Amniotic epithelial cell (primary cell): ENCODE data around the gene PPIC.
A peak's percentile ranks its signal among the peaks of the same experiment; 100 is the strongest.

Experiments
- DNase-seq: peaks from one replicate; pipeline ENCODE4 v3.0.0-alpha.2; 2010; ENCODE audit warnings: low read depth

PPIC gene

DNA sequence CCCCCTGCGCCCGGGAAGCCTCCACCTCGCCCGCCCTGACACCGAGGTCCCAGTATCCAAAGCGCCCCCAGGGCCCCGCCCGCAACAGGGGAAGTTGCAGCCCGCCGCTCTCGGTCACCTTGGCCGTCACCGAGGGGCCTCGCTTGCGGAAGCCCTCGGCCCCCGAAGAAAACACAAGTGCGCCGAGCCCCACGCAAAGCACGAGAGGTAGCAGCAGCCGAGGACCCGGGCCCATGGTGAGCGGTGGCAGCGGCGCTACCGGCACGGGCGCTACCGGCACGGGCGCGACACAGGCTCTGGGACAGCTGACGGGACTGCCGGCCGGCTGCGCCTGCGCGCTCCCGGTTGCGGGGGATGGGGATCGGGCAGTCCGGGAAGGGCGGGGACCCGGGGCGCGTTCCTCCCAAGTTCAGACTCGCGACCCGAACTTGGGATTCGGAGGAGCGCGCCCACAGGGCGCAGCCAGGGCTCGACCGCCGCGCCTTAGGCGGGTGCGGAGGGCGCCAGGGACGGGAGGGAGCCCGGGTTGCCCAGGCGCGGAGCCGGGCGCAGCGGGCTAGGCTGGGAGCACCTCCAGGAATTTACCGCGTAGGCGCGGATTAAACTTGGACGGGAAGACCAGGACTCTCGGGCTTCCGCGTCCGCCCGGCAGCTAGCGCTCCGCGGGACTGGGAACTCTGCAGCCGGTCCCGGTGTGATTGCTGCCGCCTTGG lies at the start of gene PPIC:
Gene PPIC, minus strand, starts transcription at position 335 of the 713 bp plus-strand sequence. Its CDS starts 100 bp downstream, at position 235.
- DNase-seq: peak; percentile 68

GRCh38 chr5:123085638-123086286 lies 49.2 kb upstream of the PPIC start:
- DNase-seq: no peak

GRCh38 chr5:123084730-123085605 lies 48.4 kb upstream of the PPIC start:
- no peak for DNase-seq

- DNase-seq: no peak
These were observed 46.8 kb upstream of the PPIC start for GRCh38 chr5:123083298-123083697.

GRCh38 chr5:123080215-123080614 lies 43.7 kb upstream of the PPIC start:
- no peak for DNase-seq

DNA sequence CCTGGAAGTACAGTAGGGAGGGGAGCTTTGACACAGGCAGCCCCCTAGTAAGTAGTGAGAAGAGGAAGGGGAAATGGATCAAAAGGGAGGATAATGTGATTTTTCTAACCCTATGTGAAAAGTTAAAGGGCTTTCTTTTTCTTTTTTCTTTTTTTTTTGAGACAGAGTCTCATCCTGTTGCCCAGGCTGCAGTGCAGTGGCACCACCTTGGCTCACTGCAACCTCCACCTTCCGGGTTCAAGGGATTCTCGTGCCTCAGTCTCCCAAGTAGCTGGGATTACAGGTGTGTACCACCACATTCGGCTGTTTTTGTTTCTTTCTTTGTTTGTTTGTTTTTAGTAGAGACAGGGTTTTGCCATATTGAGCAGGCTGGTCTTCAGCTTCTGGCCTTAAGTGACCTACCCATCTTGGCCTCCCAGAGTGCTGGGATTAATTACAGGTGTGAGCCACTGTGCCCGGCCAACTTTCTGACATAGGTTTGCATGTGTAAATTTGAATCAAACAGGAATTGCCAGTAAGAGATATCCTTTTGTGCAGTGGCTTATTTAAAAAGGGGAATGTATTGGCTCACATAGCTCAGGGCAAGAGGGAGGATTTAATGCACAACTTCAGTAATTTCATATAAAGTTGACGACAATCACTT lies 39.1 kb upstream of the PPIC start:
- DNase-seq: no peak

DNA sequence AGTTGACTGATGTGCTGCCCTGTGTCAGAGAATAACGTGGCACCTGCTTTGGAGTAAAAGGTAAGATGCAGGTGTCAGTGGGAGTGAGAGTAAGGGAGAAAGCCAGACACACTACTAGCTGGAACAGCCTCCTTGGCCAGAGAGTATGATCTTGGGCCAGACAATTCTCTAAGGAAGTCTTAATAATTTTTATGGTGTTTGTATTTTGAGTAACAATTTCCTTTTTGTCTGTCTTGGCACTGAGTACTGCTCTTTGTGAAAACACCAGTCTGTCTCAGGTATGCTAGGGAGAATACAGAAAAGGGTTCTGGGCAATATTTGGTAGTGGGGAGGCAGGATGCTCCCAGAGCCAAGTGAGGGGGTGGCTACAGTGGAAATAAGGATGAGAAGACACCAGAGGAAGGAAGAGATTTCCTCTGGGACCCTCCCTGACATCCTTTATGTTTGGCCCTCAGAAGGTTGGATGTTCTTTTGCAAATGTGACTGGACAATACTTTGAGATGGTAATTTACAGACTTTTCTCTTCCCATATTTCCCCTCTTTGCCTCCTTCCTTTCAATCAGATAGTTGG lies 31.9 kb upstream of the PPIC start:
- DNase-seq: no peak

DNA sequence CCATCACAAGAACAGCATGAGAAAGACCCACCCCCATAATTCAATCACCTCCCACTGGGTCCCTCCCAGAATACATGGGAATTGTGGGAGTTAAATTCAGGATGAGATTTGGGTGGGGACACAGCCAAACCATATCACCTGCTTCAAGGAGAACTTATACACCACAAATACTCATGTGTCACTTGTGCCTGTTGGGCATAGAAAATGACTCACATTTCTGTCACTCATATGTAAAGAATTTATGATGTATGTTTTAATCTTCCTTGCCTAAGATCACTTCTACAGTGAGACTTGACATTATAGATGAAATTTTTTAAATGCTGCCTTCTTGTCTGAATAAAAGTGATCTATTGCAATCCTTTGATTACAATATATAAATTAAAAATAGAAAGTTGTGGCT lies 29.5 kb upstream of the PPIC start:
- no peak for DNase-seq

- DNase-seq: no peak
These were observed 22.9 kb upstream of the PPIC start for GRCh38 chr5:123059455-123059854.

DNA sequence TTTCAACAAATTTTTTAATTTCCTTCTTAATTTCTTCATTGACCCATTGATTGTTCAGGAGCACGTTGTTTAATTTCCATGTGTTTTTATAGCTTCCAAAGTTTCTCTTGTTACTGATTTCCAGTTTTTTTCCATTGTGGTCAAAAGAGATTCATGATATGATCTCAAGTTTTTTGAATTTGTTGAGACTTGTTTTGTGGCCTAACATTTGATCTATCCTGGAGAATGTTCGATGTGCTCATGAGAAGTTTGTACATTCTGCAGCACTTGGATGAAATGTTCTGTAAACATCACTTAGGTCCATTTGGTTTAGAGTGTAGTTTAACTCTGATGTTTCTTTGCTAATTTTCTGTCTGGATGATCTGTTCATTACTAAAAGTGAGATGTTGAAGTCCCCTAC lies 14.7 kb upstream of the PPIC start:
- no peak for DNase-seq

- no peak for DNase-seq
These were observed 11.2 kb upstream of the PPIC start for GRCh38 chr5:123047706-123048105.

GRCh38 chr5:123046222-123046621 lies 9.7 kb upstream of the PPIC start:
- peak; percentile 15 for DNase-seq

DNA sequence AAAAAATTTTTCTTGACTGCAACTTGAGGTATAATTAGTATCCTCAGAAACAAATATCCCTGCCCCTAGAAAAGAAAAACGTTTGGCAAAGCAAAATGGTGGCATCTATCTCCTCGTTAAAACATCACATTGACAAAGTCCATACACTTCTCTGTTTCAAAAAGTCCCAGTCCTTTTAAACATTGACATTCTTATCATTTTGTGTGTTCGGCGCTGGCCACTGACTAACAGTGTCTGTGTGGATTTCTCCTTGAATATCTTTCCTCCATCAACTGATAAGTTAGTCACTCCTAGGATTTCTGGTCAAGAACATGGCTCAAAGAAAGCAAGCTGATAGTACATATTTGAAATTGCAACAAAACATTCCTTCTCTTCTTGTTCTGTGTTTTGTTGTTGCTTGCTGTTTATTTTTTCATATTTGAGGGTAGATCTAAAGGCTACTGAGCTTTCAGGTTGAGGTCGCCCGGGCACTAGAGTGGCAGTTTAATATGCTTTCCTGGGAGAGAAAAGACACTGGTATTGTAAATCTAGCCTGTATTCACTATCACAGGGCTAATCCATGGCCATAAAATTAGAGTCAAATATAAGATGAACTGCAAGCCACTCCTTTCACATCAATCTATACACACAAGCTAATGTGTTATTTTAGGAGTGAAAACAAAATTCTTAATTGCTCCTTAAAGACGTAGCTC lies 8.5 kb upstream of the PPIC start:
- DNase-seq: peak; percentile 54

DNA sequence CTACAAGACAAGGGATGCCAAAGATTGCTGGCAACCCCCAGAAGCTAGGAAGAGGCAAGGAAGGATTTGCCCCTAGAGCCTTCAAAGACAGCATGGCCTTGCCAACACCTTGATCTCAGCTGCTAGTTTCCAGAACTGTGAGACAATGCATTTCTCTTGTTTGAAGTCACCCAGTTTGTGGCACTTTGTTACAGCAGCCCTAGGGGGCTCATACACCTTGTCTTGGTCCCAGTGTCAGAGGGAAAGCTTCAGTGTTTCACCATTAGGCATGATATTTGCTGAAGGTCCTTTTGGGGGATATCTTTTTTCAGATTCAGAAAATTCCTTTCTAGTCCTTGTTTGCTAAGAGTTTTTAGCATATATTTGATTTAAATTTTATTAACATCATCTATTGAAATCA lies 3.1 kb upstream of the PPIC start:
- DNase-seq: no peak

DNA sequence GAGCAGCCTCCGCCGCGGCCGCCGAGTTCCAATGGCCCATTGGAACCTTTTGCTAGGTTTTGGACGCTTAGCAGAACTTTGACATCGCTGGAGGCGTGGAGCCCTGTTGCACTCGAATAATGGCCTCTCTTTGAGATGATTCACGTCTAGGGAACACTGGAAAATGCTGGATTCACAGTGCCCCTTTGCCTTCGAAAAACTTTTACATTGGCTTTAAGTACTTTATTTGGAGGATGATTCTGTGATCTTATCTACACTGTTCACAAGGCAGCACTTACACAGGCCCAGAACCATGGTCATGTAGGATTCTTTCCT lies 536 bp upstream of the PPIC start:
- peak; percentile 58 for DNase-seq

DNA sequence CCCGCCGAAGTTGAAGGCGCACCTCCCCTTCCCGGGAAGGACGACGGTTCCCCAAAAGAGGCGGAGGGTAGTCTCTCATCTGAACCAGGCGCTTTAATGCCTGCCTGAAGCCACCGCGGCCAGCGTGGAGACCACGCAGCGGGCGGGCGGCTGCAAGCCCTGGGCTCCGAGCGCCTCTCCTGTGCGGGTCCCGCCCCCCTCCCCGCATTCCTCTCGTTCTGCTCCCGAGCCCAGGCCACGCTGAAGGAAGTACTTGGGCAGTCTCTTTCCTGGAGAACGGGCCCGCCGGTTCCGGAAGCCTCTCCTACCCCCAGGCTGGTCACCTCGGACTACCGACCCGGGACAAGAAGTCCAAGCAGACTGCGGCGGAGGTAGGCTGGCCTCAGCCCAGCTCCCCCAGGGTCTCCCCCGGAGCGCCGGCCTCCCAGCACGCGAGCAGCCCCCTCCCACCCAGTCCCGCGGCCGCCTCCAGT lies 571 bp downstream of the PPIC start:
- peak; percentile 40 for DNase-seq

DNA sequence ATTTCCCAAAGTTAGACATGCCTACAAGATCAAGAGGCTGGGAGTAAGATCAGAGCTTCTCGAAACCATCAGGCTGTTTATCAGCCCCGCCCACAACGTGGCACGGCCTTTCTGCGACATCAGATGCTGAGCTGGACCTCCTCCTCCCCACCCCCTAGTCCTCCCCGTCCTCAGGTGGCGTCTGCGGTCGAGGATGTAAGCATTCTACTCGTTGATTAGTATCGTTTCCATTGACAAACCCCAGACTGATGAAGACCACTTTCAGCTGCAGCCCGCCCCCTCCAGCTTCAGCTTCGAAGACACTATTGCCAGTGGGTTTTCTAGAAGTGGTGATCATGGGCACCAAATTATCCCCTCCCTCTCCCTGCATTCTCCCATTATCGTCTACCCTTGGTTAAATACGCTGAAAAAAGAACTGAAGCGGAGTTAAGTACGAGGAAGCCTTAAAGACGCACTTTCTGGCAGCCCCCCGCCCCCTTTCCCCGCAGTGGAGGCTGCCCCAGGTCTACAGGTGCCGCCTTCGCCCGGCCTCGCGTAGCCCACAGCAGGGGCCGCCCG lies 1.1 kb downstream of the PPIC start:
- DNase-seq: peak; percentile 22

DNA sequence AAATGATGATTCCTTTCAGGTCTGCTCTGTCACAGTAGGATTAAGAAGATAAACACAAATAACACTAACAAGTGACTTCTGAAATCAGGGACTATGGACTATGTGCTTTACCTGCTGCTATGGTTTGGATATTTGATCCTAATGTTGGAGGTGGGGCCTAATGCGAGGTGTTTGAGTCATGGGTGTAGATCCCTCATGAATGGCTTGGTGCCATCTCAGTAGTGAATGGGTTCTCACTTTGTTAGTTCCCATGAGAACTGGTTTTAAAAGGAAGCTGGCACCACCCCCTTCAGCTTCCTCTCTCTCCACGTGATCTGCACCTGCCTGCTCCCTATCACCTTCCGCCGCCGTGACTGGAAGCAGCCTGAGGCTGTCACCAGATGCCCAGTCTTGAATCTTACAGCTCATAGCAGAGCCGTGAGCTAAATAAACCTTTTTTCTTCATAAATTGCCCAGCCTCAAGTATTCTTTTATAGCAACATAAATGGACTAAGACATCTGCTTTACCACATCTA lies 3.3 kb downstream of the PPIC start:
- DNase-seq: no peak

DNA sequence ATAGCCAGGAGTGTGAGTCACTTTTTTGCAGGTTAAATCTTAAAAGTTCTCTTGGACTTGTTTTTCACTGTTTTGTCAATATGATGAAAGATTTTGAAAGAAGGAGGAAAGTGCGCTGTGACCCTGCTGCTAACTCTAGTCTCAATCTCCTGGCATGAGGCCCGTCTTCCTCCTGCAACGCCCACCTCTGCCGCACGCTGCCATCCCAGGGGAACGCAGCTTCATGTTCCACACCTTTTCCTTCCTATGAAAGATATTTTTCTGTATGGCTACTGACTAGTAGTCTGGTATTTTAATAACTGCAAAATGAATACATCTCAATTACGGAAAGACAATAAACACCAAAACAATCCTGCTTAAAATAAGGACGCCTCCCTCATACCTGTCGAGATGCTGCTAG lies 8.3 kb downstream of the PPIC start:
- no peak for DNase-seq

- DNase-seq: no peak
These were observed 21.8 kb downstream of the PPIC start for GRCh38 chr5:123014689-123015088.

DNA sequence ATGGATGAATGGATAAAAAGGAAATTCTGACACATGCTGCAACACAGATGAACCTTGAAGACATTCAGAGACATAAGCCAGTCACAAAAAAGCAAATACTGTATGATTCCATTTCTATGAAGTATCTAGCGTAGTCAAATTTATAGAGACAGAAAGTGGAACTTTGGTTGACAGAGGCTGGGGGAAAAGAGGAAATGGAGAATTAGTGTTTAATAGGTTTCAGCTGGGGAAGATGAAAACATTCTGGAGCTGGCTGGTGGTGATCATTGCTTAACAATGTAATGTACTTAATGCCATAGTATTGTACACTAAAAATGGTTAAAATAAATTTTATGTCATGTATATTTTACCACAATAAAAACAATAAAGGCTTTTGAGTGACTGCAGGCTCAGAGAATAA lies 24.2 kb downstream of the PPIC start:
- DNase-seq: no peak
